HL-60 (cell line): ENCODE measurements around the gene CHMP6.

Experiments used
- GABPA ChIP-seq: IDR thresholded peaks from 2 replicates; pipeline ENCODE4 v1.6.1; 2012; ENCODE audit warnings: low read depth
- POLR2AphosphoS5 ChIP-seq: IDR thresholded peaks from 2 replicates; pipeline ENCODE4 v1.6.1; 2012; ENCODE audit warnings: low read depth

DNA sequence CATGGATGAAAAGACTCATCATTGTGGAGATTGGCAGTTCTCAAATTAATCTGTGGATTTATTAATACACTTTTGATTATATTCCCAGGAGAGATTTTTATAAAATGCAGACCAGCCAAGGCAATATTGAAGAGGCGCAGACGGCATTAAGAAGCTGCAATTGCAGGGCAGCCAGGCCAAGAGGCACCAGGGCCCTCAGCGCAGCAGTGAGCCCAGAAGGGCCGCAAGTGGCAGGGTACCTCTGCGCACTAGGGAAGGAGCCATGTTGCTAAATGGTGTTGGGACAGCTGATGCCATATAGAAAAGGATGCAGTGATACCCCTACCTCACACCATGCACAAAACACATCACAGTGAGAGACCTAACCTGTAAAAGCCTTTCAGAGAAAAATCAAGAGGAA is 36.6 kb upstream of the CHMP6 start:
- no peak for TF ChIP-seq GABPA
- TF ChIP-seq POLR2AphosphoS5: no peak
